DMS 273 treated with DMSO at 0.1 percent for 48 hours (cell line): ENCODE results near the gene FGF23.
"Not testable (repeated sequence)": the region's sequence is repeated elsewhere in the genome, so short reads cannot be mapped to it uniquely, and the experiment has no call there.

Experiments
- DNase-seq: peaks from one replicate; lab custom pipeline; 2025; lab: John Stamatoyannopoulos, UW

The FGF23 gene

DNA sequence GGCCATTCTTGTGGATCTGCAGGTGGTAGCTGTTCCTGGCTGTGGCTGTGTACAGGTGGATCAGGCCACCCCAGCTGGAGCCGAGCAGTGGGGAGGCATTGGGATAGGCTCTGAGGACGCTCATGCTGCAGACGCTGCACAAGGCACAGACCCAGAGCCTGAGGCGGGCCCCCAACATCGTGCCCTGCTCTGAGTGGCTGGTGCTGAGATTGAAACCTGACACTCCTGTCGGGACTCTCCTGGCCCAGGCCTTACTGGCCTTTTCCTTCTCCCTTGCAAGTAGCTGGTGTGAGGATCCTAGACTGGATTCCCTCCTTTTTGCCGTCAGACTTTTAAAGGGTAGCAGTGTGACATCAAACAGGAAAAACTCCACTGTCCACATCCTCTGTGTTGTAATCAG, at the start of gene FGF23:
Gene FGF23, minus strand, starts transcription at position 308 of the 400 bp plus-strand sequence. Its CDS starts 130 bp downstream, at position 178.
- DNase-seq, result no peak

DNA sequence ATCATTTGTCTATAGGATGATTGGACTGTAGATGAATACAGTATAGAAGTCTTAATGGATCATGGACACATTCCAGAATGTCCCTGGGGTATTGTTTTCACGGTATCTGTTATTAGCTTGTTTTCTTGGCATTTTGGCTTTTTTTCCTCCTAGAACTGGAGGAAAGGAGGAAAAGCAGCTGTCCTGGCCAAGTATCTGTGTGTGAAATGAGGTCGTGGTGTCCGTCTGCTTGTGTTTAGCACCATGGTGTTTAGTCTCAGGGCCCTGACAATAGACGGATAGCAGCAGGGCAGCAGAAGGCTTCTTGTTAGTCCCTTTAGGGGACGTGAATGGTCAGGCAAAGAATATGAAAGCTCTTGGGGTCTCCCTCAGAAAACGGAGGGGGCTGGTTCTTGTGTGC, 44.9 kb upstream of the FGF23 start:
- no peak for DNase-seq

DNA sequence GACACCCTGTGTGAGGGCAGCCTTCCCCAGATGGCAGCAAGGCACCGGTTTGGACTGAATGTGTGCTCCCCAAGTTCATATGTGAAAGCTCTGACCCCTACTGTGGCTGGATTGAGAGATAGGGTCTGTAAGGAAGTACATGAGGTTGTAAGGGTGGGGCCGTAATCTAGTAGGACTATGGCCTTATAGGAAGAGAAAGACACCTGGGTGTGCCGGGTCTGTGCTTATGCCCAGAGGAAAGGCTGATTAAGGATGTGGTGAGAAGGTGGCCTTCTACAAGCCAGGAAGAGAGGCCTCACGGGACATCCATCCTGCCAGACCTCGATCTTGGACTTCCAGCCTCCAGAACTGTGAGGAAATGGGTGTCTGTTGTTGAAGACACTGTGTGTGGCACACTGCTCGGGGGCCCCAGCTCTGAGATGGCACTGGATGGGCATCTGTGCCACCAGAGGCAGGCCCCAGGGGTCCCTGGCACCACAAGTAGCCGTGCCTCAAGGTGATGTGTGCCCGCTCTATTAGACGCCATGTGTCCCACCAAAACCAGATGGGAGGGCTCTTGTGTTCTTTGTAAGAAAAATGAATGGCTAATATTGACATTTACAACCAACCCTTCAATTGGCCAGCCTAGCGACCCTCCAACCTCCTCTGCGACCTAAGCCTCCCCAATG, 44.1 kb upstream of the FGF23 start:
- DNase-seq, result no peak

DNA sequence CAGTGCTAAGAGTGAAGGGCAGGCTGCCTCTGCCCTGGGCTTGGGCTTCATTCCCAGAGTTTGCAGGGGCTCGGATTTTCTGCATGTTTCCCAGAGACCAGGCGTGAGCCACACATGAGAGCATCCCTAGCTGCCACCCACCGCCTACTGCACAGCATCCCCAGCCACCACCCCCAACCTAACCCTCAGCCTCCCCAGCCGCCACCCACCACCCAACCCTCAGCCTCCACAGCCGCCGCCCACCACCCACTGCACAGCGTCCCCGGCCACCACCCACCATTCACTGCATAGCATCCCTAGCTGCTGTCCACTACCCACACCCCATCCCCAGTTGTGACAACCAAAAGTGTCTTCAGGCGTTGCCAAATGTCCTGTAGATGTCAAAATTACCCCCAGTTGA, 43.5 kb upstream of the FGF23 start:
- no peak for DNase-seq

DNA sequence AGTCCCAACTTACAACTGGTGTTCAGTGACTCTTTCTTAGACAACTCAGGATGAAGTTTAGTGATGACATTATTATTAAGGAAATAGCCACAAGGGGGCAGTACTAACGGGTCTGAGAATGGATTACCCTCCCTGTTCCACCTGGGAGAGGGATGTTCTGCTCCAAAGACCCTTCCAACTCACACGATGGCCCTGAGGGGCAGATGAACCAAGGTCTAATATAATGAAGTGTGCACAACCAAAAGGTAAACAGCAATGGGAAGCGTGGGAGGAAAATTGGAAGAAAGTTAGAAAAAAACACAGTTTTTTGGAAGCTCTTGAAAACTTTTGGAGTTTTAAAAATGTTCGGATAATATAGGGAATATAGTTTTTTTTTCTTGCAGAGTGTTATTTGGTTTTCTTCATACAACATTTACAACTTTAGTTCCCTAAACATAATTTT, 42.1 kb upstream of the FGF23 start:
- DNase-seq, result no peak

DNA sequence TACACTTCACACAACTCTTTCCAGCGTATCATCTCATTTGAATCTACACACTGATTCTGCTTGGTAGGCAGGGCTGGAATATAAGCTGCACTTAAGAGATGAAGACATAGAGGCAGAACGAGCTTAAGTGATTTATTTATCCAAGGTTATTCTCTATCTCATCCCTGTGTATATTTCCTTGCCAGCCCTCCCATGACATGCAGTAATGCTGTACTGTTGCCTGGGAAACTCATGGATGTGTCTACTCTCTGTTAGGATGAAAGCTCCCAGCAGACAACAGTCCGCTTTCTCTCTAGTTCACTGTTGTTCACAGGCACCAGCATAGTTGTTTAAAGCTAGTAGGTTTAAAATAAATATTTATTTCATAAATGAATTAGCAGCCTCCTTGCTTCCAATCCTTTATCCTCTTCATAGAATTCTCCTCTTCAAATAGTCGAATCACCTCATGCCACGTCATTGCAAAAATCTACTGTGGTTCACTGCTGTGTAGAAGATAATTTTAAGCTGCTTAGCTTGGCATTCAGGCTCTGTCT, 40.7 kb upstream of the FGF23 start:
- DNase-seq, result no peak

DNA sequence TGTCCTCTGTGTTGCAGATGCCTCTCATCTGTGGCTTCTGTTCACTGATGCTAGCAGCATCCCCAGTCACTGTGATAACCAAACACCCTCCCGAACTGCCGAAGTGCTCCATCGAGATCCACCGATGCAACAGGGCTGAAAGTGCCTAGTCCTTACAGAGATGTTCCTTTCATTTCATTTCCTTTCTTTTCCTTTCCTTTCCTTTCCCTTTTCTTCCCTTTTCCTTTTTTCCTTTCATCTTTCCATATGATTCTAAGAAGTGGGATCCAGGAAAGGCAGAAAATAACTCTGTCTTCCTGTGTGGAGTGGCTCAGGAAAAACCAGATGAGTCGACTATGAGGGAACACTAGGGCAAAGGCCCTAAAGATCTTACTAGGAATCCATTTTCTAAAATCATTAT, 39.4 kb upstream of the FGF23 start:
- no peak for DNase-seq

DNA sequence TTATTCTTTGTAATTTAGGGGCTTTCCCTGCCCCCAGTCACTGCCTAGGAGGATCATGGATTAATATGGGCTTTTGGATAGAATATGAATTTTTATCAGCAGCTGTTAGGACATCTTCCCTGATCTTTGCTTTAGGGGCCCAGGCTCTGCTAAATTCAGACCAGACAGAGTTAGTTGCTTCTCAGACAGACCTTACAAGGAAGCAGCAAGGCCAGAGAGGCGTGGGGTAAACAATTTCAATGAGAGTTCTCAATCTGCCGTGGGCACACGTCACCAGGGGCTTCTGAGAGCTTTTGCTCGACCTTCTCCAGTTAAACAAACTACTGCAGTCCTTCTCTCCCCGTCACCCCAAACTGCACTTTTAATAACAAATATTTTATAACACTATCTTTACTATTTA, 38.4 kb upstream of the FGF23 start:
- no peak for DNase-seq

DNA sequence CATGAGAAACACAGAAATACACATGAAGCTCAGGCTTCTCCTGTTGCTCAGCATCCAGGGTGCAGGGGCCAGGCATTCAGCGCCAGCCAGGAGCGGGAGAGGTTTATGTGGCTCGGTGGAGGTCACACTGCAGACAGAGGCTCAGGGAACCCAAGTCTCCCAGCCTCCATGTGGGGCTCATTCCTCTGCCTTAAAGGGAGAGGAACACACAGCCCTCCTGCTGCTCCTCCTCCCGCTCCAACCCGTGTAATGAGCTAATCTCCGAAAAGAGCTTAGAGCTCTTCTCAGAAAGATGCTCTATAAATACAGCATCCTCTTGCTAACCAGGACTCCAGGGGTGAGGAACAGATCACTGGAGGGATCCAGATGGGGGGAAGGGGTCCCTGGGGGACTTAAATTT, 37.9 kb upstream of the FGF23 start:
- DNase-seq, result no peak

DNA sequence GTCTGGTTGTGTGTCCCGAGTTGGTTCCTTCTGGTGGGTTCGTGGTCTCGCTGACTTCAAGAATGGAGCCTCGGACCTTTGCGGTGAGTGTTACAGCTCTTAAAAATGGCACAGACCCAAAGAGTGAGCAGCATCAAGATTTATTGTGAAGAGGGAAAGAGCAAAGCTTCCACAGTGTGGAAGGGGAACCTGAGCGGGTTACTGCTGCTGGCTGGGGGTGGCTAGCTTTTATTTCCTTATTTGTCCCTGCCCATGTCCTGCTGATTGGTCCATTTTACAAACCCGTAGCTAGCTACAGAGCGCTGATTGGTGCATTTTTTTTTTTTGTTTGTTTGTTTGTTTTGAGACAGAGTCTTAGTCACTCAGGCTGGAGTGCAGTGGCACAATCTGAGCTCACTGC, 36.8 kb upstream of the FGF23 start:
- no peak for DNase-seq

DNA sequence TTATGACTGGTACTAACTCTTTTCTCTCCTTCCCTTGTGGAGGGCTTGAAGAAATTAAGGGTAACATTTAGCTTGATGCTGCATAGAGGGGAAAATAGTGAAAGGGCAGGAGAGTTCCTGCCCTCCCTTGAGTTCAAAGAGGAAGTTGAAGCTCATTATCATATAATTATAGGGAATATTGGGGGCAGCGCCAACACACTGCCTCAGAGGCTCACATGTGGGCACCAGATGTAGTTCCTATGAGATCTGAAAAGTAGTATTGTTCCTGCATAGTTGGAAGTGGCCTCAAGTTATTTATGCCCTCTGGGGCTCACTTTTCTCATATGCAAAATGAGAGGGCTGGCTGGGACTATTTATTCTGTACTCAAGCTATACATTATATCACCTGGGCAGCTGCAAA, 33.0 kb upstream of the FGF23 start:
- no peak for DNase-seq

DNA sequence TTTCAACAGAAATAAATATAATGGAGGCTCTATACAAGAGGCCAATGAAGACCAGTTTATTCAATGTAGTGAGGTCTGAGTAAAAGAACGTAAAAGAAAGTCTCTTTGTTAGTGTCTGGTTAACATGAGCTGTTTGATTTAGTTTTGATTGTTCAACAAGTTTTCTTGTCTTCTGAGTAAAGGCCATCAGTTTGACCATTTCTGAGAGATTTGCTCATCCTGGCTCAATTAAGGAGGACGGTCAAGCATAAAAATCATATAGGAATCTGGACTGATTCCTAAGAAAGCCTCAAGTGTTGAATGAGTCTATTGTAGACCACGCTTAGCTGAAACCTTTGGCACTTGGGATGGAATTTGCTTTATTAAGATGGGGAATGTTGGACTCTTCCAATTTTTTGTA, 32.5 kb upstream of the FGF23 start:
- no peak for DNase-seq

DNA sequence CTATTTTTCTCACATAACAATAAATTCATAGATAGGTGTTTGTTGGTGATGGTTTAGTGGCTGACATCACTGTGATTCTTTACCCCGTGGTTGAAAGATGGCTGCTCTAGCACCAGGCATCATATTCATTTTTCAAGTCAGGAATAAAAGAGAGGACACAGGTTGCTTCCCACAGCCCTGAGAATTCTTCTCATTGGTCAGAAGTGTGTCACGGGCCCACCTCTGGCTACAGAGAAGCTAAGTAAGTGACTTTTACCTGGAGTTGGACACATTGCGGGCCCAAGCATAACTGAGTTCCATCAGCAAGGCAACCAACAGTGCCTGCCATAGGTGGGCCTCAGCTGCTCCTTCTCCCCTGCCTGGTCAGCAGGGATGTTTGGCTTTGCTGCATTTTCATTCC, 27.6 kb upstream of the FGF23 start:
- no peak for DNase-seq

DNA sequence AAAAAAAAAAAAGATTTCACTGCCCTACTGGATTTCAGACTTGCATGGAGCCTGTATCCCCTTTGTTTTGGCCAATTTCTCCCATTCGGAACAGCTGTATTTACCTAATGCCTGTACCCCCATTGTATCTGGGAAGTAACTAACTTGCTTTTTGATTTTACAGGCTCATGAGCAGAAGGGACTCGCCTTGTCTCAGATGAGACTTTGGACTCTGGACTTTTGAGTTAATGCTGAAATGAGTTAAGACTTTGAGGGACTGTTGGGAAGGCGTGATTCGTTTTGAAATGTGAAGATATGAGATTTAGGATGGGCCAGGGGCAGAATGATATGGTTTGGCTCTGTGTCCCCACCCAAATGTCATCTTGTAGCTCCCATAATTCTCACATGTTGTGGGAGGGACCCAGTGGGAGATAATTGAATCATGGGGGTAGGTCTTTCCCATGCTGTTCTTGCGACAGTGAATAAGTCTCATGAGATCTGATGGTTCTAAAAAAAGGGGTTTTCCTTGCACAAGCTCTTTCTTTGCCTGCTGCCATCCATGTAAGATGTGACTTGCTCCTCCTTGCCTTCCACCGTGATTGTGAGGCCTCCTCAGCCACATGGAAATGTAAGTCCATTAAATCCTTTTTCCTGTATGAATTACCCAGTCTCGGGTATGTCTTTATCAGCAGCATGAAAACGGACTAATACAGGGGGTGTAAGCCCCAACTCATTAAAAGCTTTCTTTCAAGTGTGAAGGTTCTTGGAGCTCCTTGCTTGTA, 25.5 kb upstream of the FGF23 start:
- DNase-seq, result not testable (repeated sequence)

DNA sequence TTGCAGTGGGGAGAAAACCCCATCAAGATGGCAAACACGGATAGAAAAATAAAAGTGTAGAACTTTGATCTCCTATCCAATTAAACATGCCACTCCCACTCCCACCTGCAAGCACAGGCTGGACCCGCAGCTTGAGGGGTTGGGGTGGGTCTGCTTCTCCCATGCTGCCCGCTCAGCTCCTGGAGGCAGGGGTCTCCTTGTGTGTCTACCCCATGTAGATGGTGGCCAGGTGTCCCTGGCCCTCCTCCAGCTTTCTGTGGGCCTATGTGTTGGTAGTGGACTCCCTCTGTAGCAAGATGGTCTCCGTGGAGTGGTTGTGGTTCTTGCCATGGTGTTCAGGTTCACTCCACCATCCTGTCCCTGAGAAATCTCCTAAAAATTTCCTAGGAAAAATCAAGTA, 23.5 kb upstream of the FGF23 start:
- no peak for DNase-seq

DNA sequence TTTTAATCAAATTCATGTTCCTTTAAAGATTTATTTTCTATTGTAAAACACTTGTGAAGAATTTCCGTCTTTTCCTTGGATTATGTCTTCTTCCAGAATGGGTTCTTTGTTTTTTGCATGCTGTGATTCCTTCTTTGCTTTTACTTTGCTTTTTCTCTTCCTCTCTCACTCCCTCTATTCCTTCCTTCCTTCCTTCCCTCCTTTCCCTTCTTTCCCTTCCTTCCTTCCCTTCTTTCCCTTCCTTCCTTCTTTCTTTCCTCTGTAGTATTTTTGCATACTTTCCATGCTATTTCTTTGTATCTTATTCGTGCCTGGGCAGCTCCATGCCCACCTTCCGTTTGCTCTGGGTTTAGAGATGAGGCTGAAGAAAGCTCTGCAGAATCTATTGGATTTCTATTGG, 21.6 kb upstream of the FGF23 start:
- DNase-seq, result no peak

DNA sequence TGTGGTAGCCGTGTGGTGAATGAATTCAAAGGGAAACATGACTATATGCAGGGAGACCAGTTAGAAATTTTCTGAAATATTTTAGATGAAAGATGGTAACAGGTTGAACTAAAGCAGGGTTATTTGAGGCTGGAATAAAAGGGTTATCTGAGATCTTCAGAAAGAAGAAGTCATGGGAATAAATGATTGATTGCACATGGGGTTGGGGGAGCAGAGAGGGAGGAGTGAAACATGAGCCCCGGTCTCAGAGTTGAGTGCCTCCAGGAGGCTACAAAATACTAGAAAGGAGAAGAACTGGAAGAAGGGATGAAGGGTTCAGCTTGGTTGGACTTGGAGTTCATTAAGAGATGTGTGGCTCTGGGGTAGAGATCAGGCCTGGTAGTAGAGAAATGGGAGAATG, 16.3 kb upstream of the FGF23 start:
- DNase-seq, result no peak

DNA sequence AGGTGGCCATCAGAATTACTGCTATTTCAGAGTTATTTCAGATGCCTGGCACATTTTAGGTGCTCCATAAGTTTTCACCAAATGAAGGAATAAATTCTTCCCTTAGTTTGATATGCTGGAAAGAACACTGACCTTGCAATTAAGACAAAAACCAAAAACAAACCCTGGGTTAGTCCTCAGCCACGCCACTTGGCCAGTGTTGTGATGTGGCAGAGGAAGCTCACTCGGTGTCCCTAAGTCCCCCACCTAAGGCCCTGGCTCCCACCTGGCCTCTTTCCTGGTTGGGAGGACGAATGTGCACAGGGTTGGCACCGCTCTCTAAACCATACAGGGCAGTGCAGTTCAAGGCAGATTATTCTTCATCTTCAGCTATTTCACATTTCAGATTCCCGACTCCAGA, 13.7 kb upstream of the FGF23 start:
- DNase-seq, result no peak

DNA sequence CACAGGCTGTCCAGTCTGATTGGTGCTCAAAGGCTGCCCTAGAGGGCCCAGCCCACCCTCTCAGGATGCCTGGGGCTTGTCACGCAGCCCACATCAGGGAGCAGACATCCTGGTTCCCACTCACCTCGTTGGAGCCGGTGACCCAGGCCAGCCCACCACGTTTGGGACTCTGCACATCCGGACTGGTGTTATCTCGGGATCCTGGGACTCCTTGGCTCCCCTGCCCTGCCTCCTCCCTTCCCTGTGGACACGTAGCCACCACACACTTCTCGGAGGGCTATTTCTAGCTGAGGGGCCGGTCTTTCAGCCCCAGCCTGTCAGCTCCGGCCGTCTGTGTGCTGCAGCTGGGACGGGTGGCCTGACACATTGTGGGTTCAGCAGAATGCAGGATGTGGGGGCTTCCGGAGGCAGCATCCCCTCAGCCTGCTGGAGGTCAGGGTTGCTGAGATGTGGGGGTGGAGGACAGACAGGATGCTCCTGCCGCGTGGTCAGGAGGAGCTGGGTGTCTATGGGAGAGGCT, 12.8 kb upstream of the FGF23 start:
- DNase-seq, result no peak

DNA sequence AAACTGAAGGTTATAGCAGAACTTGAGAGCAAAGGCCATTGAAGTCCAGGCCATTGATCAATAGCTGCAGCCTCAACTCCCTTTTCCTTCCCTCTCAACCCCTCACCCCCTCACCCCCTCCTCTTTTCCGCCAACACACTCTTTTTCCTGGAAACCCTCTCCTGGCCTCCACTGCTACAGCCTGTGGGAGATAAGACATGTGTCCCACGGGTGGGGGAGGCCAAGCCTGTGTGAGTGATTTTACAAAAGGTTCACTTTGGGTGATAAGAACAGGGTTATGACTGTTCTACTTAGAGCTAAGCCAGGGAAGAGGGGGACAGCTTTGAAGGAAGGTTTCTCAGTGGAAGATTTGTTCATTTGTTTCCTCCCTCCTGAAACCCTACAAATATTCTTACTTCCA, 9.2 kb upstream of the FGF23 start:
- no peak for DNase-seq

DNA sequence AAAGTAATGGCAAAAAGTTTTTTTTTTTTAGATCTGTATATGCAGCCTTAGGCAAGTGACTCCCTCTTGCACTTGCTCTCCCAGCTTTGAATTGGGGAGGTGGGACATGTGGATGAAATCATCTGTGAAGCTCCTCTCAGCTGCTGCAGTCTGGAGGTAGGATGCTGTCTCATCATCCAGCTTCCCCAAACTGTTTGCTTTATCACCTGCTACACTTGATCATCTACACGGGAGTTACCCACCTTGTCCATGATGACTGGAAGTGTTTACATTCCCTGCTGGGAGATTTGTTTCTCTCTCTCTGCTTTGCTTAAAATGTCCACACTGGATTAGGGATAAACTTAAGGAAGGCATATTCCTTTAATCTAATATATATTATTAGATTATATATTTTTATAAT, 8.5 kb upstream of the FGF23 start:
- no peak for DNase-seq

DNA sequence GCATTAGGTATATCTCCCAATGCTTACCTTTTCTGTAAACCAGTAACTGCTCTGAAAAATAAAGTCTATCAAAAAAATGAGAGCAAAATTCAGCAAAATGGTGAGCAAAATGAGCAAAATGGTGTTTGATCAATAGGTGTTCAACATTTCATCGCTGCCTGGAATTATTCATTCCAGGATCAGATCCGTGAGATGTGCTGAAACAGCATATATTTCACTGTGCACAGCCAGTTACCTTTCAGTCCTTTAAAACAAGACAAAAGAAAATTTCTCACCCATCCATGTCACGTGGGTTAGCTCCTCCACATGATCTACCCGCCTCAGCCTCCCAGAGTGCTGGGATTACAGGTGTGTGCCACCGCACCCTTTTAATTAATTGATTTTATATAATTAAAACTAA, 8.1 kb upstream of the FGF23 start:
- DNase-seq, result no peak

DNA sequence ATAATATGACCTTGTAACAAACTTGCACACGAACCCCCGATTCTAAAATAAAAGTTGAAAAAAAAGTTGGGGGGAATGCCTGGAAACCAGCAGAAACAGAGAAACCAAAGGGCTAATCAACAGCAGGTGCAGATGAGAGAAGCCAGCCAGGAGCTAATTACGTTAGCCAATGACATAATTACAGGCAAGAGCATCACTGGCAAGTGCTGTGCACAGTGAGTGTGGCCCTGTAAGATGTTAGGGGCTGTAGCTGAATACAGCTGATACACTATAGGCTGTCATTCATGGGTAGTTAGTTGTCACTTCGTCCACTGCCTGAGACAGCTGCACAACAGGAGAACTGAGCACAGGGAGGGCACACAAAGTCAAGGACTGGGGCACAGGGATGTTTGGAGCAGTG, 7.3 kb upstream of the FGF23 start:
- no peak for DNase-seq
